HEK293T (cell line): ENCODE results near the gene CAMSAP2.

Experiments used
- BHLHE40 ChIP-seq: fragments of 450-650 bp; IDR thresholded peaks from 2 replicates; pipeline ENCODE4 v1.6.1; 2016; ENCODE audit warnings: mild to moderate bottlenecking, moderate library complexity, borderline replicate concordance
- FOXA1 ChIP-seq: fragments of 450-650 bp; IDR thresholded peaks from 2 replicates; pipeline ENCODE4 v1.6.1; 2016; ENCODE audit warnings: mild to moderate bottlenecking

- no peak for TF ChIP-seq FOXA1
- TF ChIP-seq BHLHE40 = no peak
Measured at GRCh38 chr1:200783926-200784325, 45.2 kb downstream of the CAMSAP2 start.
